ENCODE measurements around the gene KLC3.

DNA sequence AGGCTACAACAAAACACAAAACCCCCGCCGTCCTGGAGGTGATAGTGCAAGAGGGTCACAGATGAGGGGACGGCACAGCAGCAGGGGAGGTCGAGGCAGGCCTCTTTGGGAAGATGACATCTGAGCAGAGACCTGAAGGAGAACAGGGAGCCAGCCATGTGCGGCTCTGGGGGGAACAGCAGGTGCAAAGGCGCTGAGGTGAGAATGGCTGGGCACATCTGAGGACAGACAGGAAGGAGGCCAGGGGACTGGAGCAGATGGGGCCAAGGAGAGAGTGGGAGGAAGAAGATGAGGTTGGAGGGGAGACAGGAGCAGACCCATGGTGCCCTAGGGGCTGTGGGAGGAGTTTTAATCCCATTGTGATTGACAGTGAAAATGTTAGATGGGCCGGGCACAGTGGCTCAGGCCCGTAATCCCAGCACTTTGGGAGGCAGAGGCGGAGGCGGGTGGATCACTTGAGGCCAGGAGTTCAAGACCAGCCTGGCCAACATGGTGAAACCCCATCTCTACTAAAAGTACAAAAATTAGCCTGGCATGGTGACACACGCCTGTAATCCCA is 16.1 kb upstream of the KLC3 start:
- TF ChIP-seq EZH2 (IDR thresholded peaks at IDR 0.05; ENCODE audit: borderline replicate concordance, low read length), result no peak
- TF ChIP-seq, protein P1, sequence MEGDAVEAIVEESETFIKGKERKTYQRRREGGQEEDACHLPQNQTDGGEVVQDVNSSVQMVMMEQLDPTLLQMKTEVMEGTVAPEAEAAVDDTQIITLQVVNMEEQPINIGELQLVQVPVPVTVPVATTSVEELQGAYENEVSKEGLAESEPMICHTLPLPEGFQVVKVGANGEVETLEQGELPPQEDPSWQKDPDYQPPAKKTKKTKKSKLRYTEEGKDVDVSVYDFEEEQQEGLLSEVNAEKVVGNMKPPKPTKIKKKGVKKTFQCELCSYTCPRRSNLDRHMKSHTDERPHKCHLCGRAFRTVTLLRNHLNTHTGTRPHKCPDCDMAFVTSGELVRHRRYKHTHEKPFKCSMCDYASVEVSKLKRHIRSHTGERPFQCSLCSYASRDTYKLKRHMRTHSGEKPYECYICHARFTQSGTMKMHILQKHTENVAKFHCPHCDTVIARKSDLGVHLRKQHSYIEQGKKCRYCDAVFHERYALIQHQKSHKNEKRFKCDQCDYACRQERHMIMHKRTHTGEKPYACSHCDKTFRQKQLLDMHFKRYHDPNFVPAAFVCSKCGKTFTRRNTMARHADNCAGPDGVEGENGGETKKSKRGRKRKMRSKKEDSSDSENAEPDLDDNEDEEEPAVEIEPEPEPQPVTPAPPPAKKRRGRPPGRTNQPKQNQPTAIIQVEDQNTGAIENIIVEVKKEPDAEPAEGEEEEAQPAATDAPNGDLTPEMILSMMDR (IDR thresholded peaks at IDR 0.05; ENCODE audit: low read length), result no peak

Data from OCI-LY1 (cell line).